C4-2B (cell line): ENCODE data around the gene SIRPB2.

Experiments
- H3K27ac ChIP-seq: fragments of 450-650 bp; 2 replicates; pipeline ENCODE4 v1.5.1; 2017
- CTCF ChIP-seq: fragments of 450-650 bp; conservative IDR thresholded peaks from 2 replicates; pipeline ENCODE4 v1.5.1; 2017; ENCODE audit warnings: mild to moderate bottlenecking
- ZFX ChIP-seq: fragments of 450-650 bp; IDR thresholded peaks from 2 replicates; pipeline ENCODE4 v1.6.1; 2017

Gene SIRPB2

DNA sequence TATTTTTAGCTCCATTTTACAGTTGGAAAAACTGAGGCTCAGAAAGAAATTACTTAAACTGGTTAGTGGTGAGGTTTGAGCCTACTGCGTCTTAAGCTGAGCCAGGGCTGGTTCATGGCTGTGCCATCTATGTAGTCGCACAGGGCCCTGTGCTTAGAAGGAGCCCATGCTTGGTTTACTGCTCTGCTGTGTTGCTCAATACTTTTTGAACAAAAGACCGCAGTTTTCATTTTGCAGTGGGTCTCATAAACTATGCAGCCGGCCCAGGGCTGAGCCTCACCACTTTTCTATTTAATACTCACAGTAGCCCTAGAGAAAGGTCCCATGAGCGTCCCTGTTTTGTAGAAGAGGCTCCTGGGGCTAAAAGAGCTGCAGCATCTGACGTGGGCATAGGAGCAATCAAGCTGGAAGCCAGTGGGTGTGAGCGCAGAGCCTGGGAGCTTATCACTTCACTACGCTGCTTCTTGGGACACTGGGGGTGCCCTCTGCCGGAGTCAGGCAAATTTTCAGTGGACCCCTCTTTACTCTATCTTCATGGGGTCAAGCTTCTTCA is 501 bp downstream of the SIRPB2 start:
- H3K27ac ChIP-seq: no peak overlapping the region
- no peak for TF ChIP-seq ZFX
- TF ChIP-seq CTCF: no peak

GRCh38 chr20:1489764-1490436 is 1.3 kb downstream of the SIRPB2 start:
- H3K27ac ChIP-seq: no peak overlapping the region
- TF ChIP-seq ZFX: no peak
- no peak for TF ChIP-seq CTCF

DNA sequence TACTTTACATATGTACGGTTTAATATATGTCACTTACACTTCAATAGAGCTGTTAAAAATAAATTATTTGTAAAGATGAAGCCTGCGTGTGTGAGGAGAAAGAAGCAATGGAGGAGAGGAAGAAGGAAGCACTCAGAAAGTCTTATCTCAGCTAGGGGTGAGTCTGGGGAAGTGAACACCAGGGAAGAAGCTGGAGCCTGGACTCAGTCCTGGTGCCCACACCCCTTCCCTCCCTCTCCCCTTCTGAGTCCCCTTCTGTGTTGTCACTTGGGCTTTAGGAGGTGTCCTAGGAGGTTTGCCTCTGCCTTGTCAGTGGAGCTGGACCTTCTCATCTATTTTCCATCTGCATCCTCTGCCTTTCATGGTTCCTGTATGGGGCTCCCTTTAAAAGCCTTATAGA is 1.9 kb downstream of the SIRPB2 start:
- no peak overlapping the region for H3K27ac ChIP-seq

GRCh38 chr20:1486566-1486965 is 4.7 kb downstream of the SIRPB2 start:
- H3K27ac ChIP-seq: no peak overlapping the region
- TF ChIP-seq CTCF (no peak), ZFX (no peak)

More for the DNA sequence above, 1.9 kb downstream of the SIRPB2 start:
- TF ChIP-seq CTCF (no peak), ZFX (no peak)

- no peak for TF ChIP-seq CTCF
- TF ChIP-seq ZFX: no peak
- H3K27ac ChIP-seq: no peak overlapping the region
These were observed 6.6 kb downstream of the SIRPB2 start for GRCh38 chr20:1484438-1485116.

GRCh38 chr20:1479831-1480595 is 11.2 kb downstream of the SIRPB2 start:
- TF ChIP-seq CTCF (no peak), ZFX (no peak)
- H3K27ac ChIP-seq: no peak overlapping the region

DNA sequence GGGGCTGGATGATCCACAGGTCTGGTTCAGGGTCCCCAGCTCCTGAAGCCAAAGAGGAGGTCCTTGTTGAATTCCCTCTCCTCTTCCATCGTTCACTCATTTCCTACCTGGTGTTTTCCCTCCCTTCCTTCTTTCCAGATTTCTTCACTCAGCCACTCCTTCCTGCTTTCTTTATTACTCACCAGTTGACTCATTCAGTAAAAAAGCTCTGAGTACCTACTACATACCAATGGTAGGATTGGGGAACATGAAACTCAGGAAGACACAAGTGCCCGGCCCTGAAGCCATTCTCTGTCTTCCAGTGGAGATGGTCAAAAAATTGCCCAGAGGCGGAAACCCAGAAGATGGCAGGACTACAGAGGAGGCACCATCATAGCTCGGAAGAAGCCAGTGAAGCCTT is 12.7 kb downstream of the SIRPB2 start:
- H3K27ac ChIP-seq: no peak overlapping the region
- no peak for TF ChIP-seq ZFX
- TF ChIP-seq CTCF: no peak
